ENCODE data around the gene GTPBP2.
A peak's percentile ranks its signal among the peaks of the same experiment; 100 is the strongest.
"Not testable (repeated sequence)": the region's sequence is repeated elsewhere in the genome, so short reads cannot be mapped to it uniquely, and the experiment has no call there.

GTPBP2 gene, protein sequence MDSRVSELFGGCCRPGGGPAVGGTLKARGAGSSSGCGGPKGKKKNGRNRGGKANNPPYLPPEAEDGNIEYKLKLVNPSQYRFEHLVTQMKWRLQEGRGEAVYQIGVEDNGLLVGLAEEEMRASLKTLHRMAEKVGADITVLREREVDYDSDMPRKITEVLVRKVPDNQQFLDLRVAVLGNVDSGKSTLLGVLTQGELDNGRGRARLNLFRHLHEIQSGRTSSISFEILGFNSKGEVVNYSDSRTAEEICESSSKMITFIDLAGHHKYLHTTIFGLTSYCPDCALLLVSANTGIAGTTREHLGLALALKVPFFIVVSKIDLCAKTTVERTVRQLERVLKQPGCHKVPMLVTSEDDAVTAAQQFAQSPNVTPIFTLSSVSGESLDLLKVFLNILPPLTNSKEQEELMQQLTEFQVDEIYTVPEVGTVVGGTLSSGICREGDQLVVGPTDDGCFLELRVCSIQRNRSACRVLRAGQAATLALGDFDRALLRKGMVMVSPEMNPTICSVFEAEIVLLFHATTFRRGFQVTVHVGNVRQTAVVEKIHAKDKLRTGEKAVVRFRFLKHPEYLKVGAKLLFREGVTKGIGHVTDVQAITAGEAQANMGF

DNA sequence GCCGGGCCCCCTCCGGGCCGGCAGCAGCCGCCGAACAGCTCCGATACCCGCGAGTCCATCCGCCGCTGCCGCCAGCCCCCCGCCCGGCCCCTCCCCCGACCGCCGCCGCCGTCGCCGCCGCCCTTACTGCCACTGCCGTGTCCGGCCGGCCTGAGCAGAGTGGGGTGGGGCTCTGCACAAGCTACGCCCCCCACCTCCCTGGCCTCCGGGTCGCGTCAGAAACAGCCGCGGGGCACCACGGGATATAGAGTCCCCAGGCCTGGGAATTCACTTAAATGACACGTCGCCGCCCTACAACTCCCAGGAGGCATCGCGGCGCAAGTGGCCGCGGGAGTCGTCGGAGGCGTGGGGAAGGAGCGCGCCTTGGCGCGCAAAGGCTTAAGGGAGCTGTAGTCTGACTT lies at the start of gene GTPBP2:
TSS of gene GTPBP2 (minus strand) at position 161 of the 401 bp plus-strand sequence. CDS start at position 59, 102 bp downstream.
- peak; percentile 90 for DNase-seq

DNA sequence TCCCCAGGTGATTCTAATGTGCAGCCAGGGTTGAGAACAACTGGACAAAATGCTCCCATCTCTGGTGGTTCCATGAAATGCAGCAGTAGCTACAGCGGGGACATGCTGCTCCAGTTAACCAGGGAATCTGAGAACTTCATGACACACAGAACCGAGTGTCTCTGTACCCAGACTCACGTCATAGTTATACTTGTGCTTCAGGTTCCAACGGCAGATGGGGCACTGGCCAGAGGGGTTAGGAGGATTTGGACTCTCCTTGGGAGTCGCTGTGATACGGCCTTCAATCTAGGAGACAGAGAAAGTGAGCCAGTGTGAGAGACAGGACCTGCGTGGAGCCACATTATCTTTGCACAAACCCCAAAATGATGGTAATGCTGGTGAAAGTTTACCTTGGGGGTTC lies 49.3 kb upstream of the GTPBP2 start:
- DNase-seq: no peak

GRCh38 chr6:43677759-43678158 lies 48.7 kb upstream of the GTPBP2 start:
- DNase-seq: no peak

GRCh38 chr6:43676962-43677606 lies 48.0 kb upstream of the GTPBP2 start:
- no peak for DNase-seq

DNA sequence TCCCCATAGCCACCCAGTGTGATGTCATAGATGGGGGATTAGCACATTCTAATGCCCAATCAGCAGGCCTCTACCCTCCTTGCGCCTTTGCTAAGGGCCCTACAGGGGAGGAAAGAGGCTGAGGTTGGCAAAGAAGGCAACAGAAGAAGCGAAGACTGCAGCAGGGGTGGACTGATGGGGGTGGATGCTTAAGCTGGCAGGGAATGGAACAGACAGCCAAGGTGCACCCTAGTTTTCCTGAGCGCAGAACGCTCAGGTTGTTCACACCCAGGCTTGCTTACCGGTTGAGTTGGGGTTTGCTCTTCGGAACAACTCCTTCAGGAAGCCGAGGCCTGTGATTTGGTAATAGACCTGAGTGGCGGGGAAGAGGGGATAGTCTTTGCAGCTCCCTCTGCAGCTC lies 45.9 kb upstream of the GTPBP2 start:
- no peak for DNase-seq

GRCh38 chr6:43674291-43674690 lies 45.2 kb upstream of the GTPBP2 start:
- no peak for DNase-seq

GRCh38 chr6:43673444-43674084 lies 44.5 kb upstream of the GTPBP2 start:
- DNase-seq: no peak

- no peak for DNase-seq
Measured at GRCh38 chr6:43671801-43672690, 43.0 kb upstream of the GTPBP2 start.

DNA sequence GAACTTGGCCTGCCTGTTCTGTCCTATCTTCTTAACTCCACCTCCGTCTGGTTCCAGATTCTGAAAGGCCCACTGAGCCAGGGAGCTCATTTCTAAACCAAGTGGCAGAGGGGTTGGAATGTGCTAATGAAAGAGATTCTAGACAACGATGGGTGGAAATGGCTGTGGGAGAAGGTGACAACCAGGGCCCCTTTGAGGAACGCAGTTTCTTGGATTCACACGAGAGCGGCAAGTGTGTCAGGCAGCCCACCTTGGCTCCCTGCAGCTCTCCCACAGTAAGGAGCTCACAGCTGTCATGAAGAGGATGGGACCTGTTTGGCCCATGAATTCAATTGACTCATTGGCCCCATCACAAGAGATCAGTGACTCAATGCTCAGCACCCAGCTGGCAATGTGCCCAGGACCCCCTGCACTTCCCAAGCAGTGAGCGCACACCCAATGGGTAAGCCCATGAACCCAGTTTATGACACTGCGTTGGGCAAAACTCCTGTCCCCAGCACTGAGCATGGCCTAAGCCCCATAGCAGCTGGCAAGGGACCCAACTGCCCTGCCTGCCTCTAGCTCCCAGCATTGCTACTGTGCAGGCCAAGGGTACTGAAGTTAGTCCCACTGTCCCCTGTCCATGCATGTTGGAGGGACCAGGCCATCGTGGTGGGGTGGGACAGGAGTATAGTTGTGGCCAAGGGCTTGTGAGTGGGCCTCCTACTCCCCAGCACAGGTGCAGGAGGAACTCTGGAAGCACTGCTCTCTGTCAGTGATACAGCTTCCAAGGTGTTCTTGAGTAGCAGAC lies 42.1 kb upstream of the GTPBP2 start:
- no peak for DNase-seq

- DNase-seq: no peak
Measured at GRCh38 chr6:43670623-43670986, 41.5 kb upstream of the GTPBP2 start.

- DNase-seq: no peak
Measured at GRCh38 chr6:43669922-43670622, 41.0 kb upstream of the GTPBP2 start.

GRCh38 chr6:43669050-43669921 lies 40.2 kb upstream of the GTPBP2 start:
- no peak for DNase-seq

- no peak for DNase-seq
Measured at GRCh38 chr6:43668151-43669028, 39.3 kb upstream of the GTPBP2 start.

GRCh38 chr6:43667245-43668150 lies 38.4 kb upstream of the GTPBP2 start:
- DNase-seq: peak; percentile 4

DNA sequence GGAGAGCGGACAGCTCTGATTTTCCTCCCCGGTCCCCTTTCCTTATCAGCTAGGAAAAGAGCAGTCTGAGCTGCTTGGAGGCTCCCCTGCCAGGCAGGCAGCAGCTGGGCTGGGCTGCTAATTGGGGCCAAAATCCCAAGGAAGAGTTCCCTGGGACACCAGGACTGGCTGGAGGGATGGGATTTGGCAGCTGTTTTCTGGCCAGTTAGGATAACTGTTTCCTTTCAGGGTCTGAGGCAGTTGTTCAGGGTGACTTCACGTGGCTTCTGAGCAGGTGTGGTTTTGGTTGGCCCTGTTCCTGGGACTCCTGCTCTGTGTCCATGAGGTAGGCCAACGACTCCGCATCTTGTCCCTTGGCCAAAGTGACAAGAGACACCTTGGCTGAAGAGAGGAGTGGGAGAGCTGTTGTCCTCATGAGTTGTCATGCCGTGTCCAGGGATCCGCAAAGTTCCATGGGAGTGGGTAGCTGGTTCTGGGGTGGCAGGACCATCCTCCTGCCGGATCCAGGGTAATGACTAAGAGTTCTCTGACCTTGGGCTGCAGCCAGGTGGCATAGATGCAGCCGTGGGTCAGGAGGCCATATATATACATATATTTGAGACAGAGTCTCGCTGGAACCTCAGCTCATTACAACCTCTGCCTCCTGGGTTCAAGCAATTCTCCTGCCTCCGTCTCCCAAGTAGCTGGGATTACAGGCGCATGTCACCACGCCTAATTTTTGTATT lies 37.3 kb upstream of the GTPBP2 start:
- DNase-seq: no peak

DNA sequence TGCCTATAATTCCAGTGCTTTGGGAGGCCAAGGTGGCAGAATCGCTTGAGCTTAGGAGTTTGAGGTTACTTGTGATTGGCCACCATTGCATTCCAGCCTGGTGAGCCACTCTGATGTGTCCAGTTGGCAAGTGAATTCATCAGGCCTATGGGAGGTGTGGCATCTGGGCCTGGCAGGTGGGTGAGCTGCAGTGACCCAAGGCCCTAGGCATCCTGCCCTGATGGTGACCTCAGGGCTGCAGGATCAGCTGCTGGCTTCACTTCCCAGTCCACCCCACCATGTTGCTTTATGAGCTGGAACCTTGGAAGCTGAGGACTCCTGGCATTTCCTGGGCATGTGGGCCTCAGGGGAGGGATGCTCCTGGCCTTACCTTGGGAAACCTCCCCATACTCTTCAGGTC lies 36.3 kb upstream of the GTPBP2 start:
- no peak for DNase-seq

GRCh38 chr6:43662948-43663347 lies 33.9 kb upstream of the GTPBP2 start:
- DNase-seq: not testable (repeated sequence)

Data from NCI-H2081 treated with DMSO at 0.1 percent for 48 hours (cell line).